ENCODE measurements around the gene GNL3L. TPM values are rescaled to one million over a fixed set of nuclear protein-coding genes. Genes with fewer than 3 reads are reported as not detected.
"Not testable (repeated sequence)": the region's sequence is repeated elsewhere in the genome, so short reads cannot be mapped to it uniquely, and the experiment has no call there.

The GNL3L gene
- total RNA-seq = 10 to 100 TPM; 21.2 to 41.7 (median 34.9) TPM

- Histone ChIP-seq H3K4me3 (peak within 1 kb of the TSS; percentile 64 to 84 (median 76)), H3K27ac (peak within 1 kb of the TSS; percentile 80 to 91 (median 84)), H3K36me3 (no peaks in the 10 kb centered on the region), H3K9me3 (no peaks in the 10 kb centered on the region), H3K27me3 (no peaks in the 10 kb centered on the region), H3K4me1 (peaks cover 4 to 12% of the 10 kb centered on the region in 2 donors)
- ATAC-seq (peak; percentile 91 to 92), DNase-seq (peak; percentile 78 to 87)
- intact Hi-C loops (cut with DNase I; ENCODE audit: low total_unique reads) = loop anchor here (2.0 to 5.0 kb wide), 4 partner anchors 33 to 473 kb away; partner anchors contain the start of genes APEX2, FGD1 and TSR2
- TF ChIP-seq, protein P1, sequence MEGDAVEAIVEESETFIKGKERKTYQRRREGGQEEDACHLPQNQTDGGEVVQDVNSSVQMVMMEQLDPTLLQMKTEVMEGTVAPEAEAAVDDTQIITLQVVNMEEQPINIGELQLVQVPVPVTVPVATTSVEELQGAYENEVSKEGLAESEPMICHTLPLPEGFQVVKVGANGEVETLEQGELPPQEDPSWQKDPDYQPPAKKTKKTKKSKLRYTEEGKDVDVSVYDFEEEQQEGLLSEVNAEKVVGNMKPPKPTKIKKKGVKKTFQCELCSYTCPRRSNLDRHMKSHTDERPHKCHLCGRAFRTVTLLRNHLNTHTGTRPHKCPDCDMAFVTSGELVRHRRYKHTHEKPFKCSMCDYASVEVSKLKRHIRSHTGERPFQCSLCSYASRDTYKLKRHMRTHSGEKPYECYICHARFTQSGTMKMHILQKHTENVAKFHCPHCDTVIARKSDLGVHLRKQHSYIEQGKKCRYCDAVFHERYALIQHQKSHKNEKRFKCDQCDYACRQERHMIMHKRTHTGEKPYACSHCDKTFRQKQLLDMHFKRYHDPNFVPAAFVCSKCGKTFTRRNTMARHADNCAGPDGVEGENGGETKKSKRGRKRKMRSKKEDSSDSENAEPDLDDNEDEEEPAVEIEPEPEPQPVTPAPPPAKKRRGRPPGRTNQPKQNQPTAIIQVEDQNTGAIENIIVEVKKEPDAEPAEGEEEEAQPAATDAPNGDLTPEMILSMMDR (IDR thresholded peaks at IDR 0.05 in 4 of 5, conservative IDR thresholded peaks at IDR 0.05 in 1 of 5) = no peak
- peak; percentile 38 to 50 for TF ChIP-seq POLR2A (IDR thresholded peaks at IDR 0.05)
- in situ Hi-C loops (cut with MboI; ENCODE audit: low sequenced_read_pairs in 4 of 4) = loop anchor here (10.0 to 25.0 kb wide), 3 partner anchors 85 to 492 kb away; partner anchors contain the start of genes FAM120C (in 2 of the 4), PHF8 (in 2 of the 4) and TSR2 (in 1 of the 4)
These were observed at the start of gene GNL3L for GRCh38 chrX:54529552-54530356. Gene GNL3L, plus strand, starts transcription at chrX:54530219. Its CDS starts 2,348 bp downstream, at chrX:54532567.

DNA sequence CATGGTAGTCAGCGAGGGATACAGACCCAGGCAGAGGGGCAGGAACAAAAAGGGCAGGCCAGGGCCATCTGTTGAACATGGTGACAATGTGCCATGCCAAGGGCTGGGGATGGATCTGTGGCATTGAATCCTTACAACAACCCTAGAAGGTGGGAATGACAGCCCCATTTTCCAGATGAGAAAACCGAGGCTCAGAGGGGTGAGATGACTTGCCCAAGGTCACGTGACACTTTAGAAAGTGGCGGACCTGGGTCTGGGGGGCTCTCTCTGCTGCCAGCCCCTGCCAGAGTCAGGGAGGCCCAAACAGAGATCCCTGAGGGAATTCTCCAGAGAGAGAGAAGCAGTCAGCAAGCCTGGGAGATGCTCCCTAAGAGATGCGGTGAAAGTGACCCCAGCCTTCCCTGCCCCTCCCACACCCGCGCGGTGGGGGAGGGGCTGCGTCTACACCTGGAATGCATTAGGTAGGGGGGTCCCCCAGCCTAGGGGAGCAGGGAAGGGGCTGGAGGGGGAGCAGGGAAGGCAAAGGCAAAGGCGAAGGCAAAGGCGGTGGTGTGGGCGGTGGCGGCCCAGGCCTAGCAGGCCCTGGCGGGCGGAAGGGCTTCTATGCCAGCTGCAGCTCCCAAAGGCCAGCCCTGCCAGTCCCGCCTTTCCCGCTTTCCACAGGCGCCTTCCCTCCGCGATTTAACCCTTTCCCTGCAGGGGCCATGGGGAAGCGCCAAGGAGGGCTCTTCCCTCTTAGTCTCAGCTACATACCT, 47.0 kb upstream of the GNL3L start:
- Histone ChIP-seq H3K27me3 (no peaks in the 10 kb centered on the region), H3K27ac (peak overlapping the region; percentile 11 to 48 (median 40)), H3K4me1 (no peaks in the 10 kb centered on the region), H3K4me3 (no peak overlapping the region), H3K36me3 (no peaks in the 10 kb centered on the region), H3K9me3 (no peaks in the 10 kb centered on the region)
- TF ChIP-seq POLR2A (IDR thresholded peaks at IDR 0.05) = no peak
- TF ChIP-seq, protein P1 (IDR thresholded peaks at IDR 0.05 in 4 of 5, conservative IDR thresholded peaks at IDR 0.05 in 1 of 5) = no peak
- DNase-seq (no peak), ATAC-seq (no peak)
- intact Hi-C loops (cut with DNase I; ENCODE audit: low total_unique reads) = no loop called here
- in situ Hi-C loops (cut with MboI; ENCODE audit: low sequenced_read_pairs in 4 of 4) = no loop called here

GRCh38 chrX:54483946-54484345, 46.1 kb upstream of the GNL3L start:
- in situ Hi-C loops (cut with MboI; ENCODE audit: low sequenced_read_pairs in 4 of 4) = no loop called here
- intact Hi-C loops (cut with DNase I; ENCODE audit: low total_unique reads) = no loop called here
- Histone ChIP-seq H3K4me3 (no peak overlapping the region), H3K27me3 (no peaks in the 10 kb centered on the region), H3K4me1 (no peaks in the 10 kb centered on the region), H3K36me3 (no peaks in the 10 kb centered on the region), H3K27ac (peak overlapping the region in 1 of 4 donors; percentile 34), H3K9me3 (no peaks in the 10 kb centered on the region)
- no peak for TF ChIP-seq POLR2A (IDR thresholded peaks at IDR 0.05)
- TF ChIP-seq, protein P1 (IDR thresholded peaks at IDR 0.05 in 4 of 5, conservative IDR thresholded peaks at IDR 0.05 in 1 of 5) = no peak
- no peak for ATAC-seq
- no peak for DNase-seq

- Histone ChIP-seq H3K9me3 (no peaks in the 10 kb centered on the region), H3K4me3 (no peak overlapping the region), H3K27me3 (no peaks in the 10 kb centered on the region), H3K4me1 (no peaks in the 10 kb centered on the region), H3K36me3 (no peaks in the 10 kb centered on the region), H3K27ac (no peak overlapping the region)
- no peak for ATAC-seq
- intact Hi-C loops (cut with DNase I; ENCODE audit: low total_unique reads) (no loop called here), in situ Hi-C loops (cut with MboI; ENCODE audit: low sequenced_read_pairs in 4 of 4) (no loop called here)
- TF ChIP-seq, protein P1 (IDR thresholded peaks at IDR 0.05 in 4 of 5, conservative IDR thresholded peaks at IDR 0.05 in 1 of 5) = no peak
- no peak for TF ChIP-seq POLR2A (IDR thresholded peaks at IDR 0.05)
- no peak for DNase-seq
These were observed 45.4 kb upstream of the GNL3L start for GRCh38 chrX:54484666-54485065.

DNA sequence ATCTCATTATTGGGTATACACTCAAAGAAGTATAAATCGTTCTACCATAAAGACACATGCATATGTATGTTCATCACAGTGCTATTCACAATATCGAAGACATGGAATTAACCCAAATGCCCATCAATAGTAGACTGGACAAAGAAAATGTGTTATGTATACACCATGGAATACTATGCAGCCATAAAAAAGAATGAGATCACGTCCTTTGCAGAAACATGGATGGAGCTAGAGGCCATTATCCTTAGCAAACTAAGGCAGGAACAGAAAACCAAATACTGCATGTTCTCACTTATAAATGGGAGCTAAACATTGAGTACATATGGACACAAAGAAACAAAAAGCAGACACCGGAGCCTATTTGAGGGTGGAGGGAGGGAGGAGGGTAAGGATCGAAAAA, 40.2 kb upstream of the GNL3L start:
- H3K9me3 ChIP-seq; H3K27me3 ChIP-seq; DNase-seq; in situ Hi-C loops (cut with MboI; ENCODE audit: low sequenced_read_pairs in 4 of 4); intact Hi-C loops (cut with DNase I; ENCODE audit: low total_unique reads); H3K4me1 ChIP-seq; H3K36me3 ChIP-seq; ATAC-seq; H3K27ac ChIP-seq; H3K4me3 ChIP-seq: not testable (repeated sequence)

All from gastrocnemius medialis (tissue), 4 donors.